Astrocyte (in vitro differentiated cells and primary cell): ENCODE data around the gene ULK2.

Experiments used
- EZH2 ChIP-seq: IDR thresholded peaks from 2 replicates; pipeline ENCODE4 v1.6.1; 2012; ENCODE audit warnings: mild to moderate bottlenecking, low read length, inconsistent platforms; ENCODE audit not compliant: insufficient read depth
- TF ChIP-seq, protein P1 (sequence below): IDR thresholded peaks from 2 replicates; pipeline ENCODE4 v1.5.1; 2011; ENCODE audit warnings: low read depth, mild to moderate bottlenecking, inconsistent platforms, low read length, moderate library complexity; ENCODE audit not compliant: insufficient read depth

DNA sequence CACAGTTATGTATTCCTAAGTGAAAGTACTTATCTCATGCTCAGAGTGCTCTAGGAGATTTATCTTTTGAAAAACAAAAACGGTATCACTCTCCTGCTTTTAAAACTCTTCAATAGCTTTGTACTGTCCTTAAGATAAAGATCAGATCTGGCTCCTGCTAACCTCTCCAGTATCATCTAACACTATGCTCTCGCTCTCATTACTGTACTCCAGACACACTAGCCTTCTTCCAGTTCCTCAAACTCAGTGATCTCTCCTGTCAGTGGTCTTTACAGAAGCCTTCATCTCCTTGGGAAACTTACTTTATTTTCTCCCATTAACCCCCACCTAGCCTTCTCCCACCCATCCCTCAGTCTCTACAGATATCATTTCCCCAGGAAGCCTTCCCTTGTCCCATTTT, 10.1 kb downstream of the ULK2 start:
- TF ChIP-seq EZH2, result no peak
- TF ChIP-seq, protein P1, sequence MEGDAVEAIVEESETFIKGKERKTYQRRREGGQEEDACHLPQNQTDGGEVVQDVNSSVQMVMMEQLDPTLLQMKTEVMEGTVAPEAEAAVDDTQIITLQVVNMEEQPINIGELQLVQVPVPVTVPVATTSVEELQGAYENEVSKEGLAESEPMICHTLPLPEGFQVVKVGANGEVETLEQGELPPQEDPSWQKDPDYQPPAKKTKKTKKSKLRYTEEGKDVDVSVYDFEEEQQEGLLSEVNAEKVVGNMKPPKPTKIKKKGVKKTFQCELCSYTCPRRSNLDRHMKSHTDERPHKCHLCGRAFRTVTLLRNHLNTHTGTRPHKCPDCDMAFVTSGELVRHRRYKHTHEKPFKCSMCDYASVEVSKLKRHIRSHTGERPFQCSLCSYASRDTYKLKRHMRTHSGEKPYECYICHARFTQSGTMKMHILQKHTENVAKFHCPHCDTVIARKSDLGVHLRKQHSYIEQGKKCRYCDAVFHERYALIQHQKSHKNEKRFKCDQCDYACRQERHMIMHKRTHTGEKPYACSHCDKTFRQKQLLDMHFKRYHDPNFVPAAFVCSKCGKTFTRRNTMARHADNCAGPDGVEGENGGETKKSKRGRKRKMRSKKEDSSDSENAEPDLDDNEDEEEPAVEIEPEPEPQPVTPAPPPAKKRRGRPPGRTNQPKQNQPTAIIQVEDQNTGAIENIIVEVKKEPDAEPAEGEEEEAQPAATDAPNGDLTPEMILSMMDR, result no peak
